ENCODE measurements around the gene PPDPF.

Gene PPDPF

DNA sequence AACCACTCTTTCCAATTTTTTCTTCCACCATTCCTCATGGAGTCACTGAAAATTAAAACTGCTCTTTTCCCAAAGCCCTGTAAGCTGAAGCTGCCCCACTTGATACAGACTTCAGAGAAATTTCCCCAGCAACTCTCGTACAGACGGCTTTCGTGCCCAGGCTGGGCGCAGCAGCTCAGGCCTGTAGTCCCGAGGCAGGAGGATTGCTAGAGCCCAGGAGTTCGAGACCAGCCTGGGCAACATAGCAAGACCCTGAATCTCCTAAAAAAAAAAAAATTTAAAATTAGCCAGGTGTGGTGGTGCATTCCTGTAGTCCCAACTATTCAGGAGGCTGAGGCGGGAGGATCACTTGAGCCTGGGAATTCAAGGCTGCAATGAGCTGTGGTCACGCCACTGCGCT, 6.6 kb downstream of the PPDPF start (continued):
- TF ChIP-seq, protein P1, sequence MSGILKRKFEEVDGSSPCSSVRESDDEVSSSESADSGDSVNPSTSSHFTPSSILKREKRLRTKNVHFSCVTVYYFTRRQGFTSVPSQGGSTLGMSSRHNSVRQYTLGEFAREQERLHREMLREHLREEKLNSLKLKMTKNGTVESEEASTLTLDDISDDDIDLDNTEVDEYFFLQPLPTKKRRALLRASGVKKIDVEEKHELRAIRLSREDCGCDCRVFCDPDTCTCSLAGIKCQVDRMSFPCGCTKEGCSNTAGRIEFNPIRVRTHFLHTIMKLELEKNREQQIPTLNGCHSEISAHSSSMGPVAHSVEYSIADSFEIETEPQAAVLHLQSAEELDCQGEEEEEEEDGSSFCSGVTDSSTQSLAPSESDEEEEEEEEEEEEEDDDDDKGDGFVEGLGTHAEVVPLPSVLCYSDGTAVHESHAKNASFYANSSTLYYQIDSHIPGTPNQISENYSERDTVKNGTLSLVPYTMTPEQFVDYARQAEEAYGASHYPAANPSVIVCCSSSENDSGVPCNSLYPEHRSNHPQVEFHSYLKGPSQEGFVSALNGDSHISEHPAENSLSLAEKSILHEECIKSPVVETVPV (CRISPR knock-in tag; IDR thresholded peaks at IDR 0.05) = no peak
- TF ChIP-seq RARB (CRISPR knock-in tag; IDR thresholded peaks at IDR 0.05) (no peak), ZNF565 (CRISPR knock-in tag; conservative IDR thresholded peaks at IDR 0.05; ENCODE audit: low read depth) (no peak), ZNF70 (CRISPR knock-in tag; IDR thresholded peaks at IDR 0.05) (no peak), PPARA (CRISPR knock-in tag; IDR thresholded peaks at IDR 0.05; ENCODE audit: borderline replicate concordance) (no peak), ESRRG (CRISPR knock-in tag; IDR thresholded peaks at IDR 0.05) (no peak)

DNA sequence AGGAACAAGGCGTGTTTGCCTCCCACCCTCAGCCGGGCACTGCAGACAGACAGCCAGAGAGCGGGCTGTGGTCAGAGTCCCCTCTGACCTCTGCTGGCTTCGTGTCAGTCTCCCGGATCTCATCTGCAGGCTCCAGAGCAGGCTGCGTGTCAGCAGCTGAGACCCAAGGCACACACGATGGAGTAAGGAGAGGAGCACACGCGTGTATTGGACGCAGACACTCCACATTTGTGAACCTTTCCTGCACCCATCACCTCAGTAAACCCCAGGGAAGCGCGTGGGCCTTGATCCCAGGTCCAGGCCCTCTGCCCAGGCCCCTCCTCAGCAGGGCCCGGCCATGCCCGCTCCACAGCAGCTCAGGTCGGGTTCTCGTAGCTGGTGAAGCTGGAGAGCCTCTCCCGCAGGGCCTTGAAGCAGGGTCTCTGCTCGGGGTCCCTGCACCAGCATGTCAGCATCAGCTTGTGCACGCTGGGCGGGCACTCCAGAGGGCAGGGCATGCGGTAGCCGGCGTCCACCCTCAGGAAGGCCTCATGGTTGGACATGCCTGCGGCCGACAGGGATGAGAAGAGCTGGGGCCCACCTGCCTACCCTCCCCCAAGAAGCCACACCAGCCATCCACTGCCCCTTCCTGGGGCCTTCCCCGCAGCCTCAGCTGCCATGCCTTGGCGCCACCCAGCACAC, 8.8 kb downstream of the PPDPF start:
- TF ChIP-seq RARB (CRISPR knock-in tag; IDR thresholded peaks at IDR 0.05) (no peak), TOX (CRISPR knock-in tag; IDR thresholded peaks at IDR 0.05; ENCODE audit: borderline replicate concordance) (no peak), OSR1 (CRISPR knock-in tag; IDR thresholded peaks at IDR 0.05) (no peak), ARNTL (CRISPR knock-in tag; IDR thresholded peaks at IDR 0.05; ENCODE audit: borderline replicate concordance, low read depth) (no peak), ZNF8 (CRISPR knock-in tag; IDR thresholded peaks at IDR 0.05) (no peak), ESRRG (CRISPR knock-in tag; IDR thresholded peaks at IDR 0.05) (no peak), ZC3H10 (CRISPR knock-in tag; IDR thresholded peaks at IDR 0.05) (no peak), ISL1 (CRISPR knock-in tag; IDR thresholded peaks at IDR 0.05) (no peak), CSDC2 (CRISPR knock-in tag; IDR thresholded peaks at IDR 0.05) (no peak), ZFP3 (CRISPR knock-in tag; IDR thresholded peaks at IDR 0.05) (no peak), ZFP30 (CRISPR knock-in tag; IDR thresholded peaks at IDR 0.05) (no peak), PPARA (CRISPR knock-in tag; IDR thresholded peaks at IDR 0.05; ENCODE audit: borderline replicate concordance) (no peak), ZNF565 (CRISPR knock-in tag; conservative IDR thresholded peaks at IDR 0.05; ENCODE audit: low read depth) (no peak), BACH2 (CRISPR knock-in tag; IDR thresholded peaks at IDR 0.05; ENCODE audit: borderline replicate concordance) (no peak), TCF4 (CRISPR knock-in tag; IDR thresholded peaks at IDR 0.05; ENCODE audit: borderline replicate concordance) (no peak), GLIS3 (CRISPR knock-in tag; IDR thresholded peaks at IDR 0.05) (no peak)
- TF ChIP-seq, protein P2, sequence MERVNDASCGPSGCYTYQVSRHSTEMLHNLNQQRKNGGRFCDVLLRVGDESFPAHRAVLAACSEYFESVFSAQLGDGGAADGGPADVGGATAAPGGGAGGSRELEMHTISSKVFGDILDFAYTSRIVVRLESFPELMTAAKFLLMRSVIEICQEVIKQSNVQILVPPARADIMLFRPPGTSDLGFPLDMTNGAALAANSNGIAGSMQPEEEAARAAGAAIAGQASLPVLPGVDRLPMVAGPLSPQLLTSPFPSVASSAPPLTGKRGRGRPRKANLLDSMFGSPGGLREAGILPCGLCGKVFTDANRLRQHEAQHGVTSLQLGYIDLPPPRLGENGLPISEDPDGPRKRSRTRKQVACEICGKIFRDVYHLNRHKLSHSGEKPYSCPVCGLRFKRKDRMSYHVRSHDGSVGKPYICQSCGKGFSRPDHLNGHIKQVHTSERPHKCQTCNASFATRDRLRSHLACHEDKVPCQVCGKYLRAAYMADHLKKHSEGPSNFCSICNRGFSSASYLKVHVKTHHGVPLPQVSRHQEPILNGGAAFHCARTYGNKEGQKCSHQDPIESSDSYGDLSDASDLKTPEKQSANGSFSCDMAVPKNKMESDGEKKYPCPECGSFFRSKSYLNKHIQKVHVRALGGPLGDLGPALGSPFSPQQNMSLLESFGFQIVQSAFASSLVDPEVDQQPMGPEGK (CRISPR knock-in tag; IDR thresholded peaks at IDR 0.05; ENCODE audit: borderline replicate concordance) = no peak
- TF ChIP-seq, protein P3, sequence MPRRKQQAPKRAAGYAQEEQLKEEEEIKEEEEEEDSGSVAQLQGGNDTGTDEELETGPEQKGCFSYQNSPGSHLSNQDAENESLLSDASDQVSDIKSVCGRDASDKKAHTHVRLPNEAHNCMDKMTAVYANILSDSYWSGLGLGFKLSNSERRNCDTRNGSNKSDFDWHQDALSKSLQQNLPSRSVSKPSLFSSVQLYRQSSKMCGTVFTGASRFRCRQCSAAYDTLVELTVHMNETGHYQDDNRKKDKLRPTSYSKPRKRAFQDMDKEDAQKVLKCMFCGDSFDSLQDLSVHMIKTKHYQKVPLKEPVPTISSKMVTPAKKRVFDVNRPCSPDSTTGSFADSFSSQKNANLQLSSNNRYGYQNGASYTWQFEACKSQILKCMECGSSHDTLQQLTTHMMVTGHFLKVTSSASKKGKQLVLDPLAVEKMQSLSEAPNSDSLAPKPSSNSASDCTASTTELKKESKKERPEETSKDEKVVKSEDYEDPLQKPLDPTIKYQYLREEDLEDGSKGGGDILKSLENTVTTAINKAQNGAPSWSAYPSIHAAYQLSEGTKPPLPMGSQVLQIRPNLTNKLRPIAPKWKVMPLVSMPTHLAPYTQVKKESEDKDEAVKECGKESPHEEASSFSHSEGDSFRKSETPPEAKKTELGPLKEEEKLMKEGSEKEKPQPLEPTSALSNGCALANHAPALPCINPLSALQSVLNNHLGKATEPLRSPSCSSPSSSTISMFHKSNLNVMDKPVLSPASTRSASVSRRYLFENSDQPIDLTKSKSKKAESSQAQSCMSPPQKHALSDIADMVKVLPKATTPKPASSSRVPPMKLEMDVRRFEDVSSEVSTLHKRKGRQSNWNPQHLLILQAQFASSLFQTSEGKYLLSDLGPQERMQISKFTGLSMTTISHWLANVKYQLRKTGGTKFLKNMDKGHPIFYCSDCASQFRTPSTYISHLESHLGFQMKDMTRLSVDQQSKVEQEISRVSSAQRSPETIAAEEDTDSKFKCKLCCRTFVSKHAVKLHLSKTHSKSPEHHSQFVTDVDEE (CRISPR knock-in tag; IDR thresholded peaks at IDR 0.05) = no peak
- ATAC-seq = peak; percentile 1; the same call in 2 of the 3 replicates

DNA sequence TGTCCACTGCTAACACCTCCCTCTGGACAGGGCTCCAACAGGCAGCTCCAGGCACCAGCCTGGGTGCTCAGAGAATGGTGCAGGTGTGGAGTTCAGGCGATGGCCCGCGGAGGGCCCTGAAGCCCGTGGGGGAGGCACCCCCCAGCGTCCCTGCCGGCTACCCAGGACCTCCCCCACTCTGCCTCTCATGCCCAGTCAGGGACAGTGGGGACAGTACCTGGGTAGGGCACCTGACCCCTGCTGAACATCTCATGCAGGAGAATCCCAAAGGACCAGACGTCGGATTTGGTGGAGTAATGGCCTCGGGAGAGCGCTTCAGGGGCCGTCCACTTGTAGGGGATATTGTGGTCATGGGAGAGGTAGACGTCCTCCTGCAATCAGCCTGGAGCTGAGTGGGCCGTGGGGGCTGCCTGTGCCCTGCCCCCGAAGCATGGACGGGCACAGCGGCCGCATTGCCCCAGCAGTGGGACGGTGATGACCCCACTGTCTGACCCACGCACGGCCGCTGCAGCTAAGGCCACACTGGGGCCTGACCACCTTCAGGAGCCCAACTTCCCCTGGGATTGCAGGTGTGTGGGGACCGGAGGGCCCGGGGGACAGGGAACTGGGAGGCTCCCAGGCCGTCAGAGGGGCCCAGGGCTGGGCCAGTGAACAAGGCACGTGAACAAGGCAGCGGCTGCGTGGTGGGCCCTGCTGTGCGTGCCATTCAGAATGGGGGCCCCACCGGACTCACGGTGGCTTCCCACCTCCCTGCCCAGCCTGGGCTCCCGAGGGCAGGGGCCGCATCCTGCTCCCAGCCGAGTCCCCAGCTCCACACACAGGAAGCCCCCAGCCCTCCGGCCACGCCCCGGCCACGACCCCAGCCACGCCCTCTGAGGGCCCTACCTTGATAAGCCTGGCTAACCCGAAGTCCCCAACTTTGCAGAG, 9.6 kb downstream of the PPDPF start:
- peak; percentile 5; the same call in 2 of the 3 replicates for ATAC-seq
- TF ChIP-seq PPARA (CRISPR knock-in tag; IDR thresholded peaks at IDR 0.05; ENCODE audit: borderline replicate concordance) = no peak
- no peak for TF ChIP-seq ZNF70 (CRISPR knock-in tag; IDR thresholded peaks at IDR 0.05)
- no peak for TF ChIP-seq TCF4 (CRISPR knock-in tag; IDR thresholded peaks at IDR 0.05; ENCODE audit: borderline replicate concordance)
- TF ChIP-seq, protein P4, sequence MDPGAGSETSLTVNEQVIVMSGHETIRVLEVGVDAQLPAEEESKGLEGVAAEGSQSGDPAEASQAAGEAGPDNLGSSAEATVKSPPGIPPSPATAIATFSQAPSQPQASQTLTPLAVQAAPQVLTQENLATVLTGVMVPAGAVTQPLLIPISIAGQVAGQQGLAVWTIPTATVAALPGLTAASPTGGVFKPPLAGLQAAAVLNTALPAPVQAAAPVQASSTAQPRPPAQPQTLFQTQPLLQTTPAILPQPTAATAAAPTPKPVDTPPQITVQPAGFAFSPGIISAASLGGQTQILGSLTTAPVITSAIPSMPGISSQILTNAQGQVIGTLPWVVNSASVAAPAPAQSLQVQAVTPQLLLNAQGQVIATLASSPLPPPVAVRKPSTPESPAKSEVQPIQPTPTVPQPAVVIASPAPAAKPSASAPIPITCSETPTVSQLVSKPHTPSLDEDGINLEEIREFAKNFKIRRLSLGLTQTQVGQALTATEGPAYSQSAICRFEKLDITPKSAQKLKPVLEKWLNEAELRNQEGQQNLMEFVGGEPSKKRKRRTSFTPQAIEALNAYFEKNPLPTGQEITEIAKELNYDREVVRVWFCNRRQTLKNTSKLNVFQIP (CRISPR knock-in tag; IDR thresholded peaks at IDR 0.05; ENCODE audit: borderline replicate concordance, low read depth) = no peak
- no peak for TF ChIP-seq ZNF8 (CRISPR knock-in tag; IDR thresholded peaks at IDR 0.05)
- TF ChIP-seq ZNF565 (CRISPR knock-in tag; conservative IDR thresholded peaks at IDR 0.05; ENCODE audit: low read depth) = no peak
- no peak for TF ChIP-seq RARB (CRISPR knock-in tag; IDR thresholded peaks at IDR 0.05)
- TF ChIP-seq, protein P5, sequence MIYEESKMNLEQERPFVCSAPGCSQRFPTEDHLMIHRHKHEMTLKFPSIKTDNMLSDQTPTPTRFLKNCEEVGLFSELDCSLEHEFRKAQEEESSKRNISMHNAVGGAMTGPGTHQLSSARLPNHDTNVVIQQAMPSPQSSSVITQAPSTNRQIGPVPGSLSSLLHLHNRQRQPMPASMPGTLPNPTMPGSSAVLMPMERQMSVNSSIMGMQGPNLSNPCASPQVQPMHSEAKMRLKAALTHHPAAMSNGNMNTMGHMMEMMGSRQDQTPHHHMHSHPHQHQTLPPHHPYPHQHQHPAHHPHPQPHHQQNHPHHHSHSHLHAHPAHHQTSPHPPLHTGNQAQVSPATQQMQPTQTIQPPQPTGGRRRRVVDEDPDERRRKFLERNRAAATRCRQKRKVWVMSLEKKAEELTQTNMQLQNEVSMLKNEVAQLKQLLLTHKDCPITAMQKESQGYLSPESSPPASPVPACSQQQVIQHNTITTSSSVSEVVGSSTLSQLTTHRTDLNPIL (CRISPR knock-in tag; IDR thresholded peaks at IDR 0.05; ENCODE audit: low read depth) = no peak
- no peak for TF ChIP-seq GLIS3 (CRISPR knock-in tag; IDR thresholded peaks at IDR 0.05)
- no peak for TF ChIP-seq ESRRG (CRISPR knock-in tag; IDR thresholded peaks at IDR 0.05)
- no peak for TF ChIP-seq ZFP30 (CRISPR knock-in tag; IDR thresholded peaks at IDR 0.05)
- TF ChIP-seq, protein P1 (CRISPR knock-in tag; IDR thresholded peaks at IDR 0.05) = no peak
